Left lung (tissue), 10 donors: Measurements from ENCODE around the gene TRAF3IP3. TPM values are rescaled to one million over a fixed set of nuclear protein-coding genes. Genes with fewer than 3 reads are reported as not detected.

Experiments used
- ATAC-seq: fragments of 200-7000 bp; cut with Tn5 transposase; one replicate; pipeline ENCODE4 v1.9.1; 2020; ENCODE audit warnings: moderate library complexity
- DNase-seq, 4 donors: peaks; one replicate each; pipeline ENCODE4 v3.0.0-alpha.2; 2013 to 2020
- H3K27ac ChIP-seq, 2 donors: fragments of 200-600 bp; sonication (generic) in 1 of 2; one replicate each; pipeline versions ENCODE4 v1.5.0 to v1.8.0; 2020 to 2021
- H3K27me3 ChIP-seq, 2 donors: fragments of 200-600 bp; sonication (generic) in 1 of 2; one replicate each; pipeline versions ENCODE4 v1.5.0 to v1.8.0; 2020 to 2021
- H3K36me3 ChIP-seq, 2 donors: fragments of 200-600 bp; sonication (generic) in 1 of 2; one replicate each; pipeline versions ENCODE4 v1.5.0 to v1.8.0; 2020 to 2021
- H3K4me1 ChIP-seq, 2 donors: fragments of 200-600 bp; one replicate each; pipeline ENCODE4 v1.8.0; 2021
- H3K4me3 ChIP-seq, 2 donors: fragments of 200-600 bp; sonication (generic) in 1 of 2; one replicate each; pipeline versions ENCODE4 v1.5.0 to v1.8.0; 2020 to 2021; ENCODE audit warnings: mild to moderate bottlenecking in 1 of 2
- H3K9me3 ChIP-seq, 2 donors: fragments of 200-600 bp; sonication (generic) in 1 of 2; one replicate each; pipeline versions ENCODE4 v1.5.0 to v1.8.0; 2020 to 2021
- CTCF ChIP-seq, 2 donors: fragments of 200-600 bp; sonication (generic) in 1 of 2; IDR thresholded peaks; one replicate each; pipeline versions ENCODE4 v1.5.0 to v1.8.0; 2021; ENCODE audit warnings: antibody characterized with exemption in 2 of 2
- intact Hi-C, 2 donors: fragments of 100-400 bp; cut with DNase I; formaldehyde crosslinking; loops; one replicate each; pipeline versions ENCODE4 v1.11.2 to v1.14.2; 2022
- polyA plus RNA-seq, 6 donors: library from polyadenylated mRNA; unstranded; fragments of 120-200 nt; gene quantifications; one replicate each; pipeline ENCODE4 v1.2.1, GENCODE V29; 2013; ENCODE audit not compliant: insufficient read length in 6 of 6
- total RNA-seq, 2 donors: library from RNA; stranded (reverse); fragmentation: NEBNext Ultra II Directional; extraction: Animal tissue kit (Norgen Biotek cat#: 25700); gene quantifications; one replicate each; pipeline ENCODE4 v1.2.1, GENCODE V29; 2021
- donor health status: DM: no; HTN: yes; CAD: no.
- donor health status: DM: no; HTN: no; CAD: no.

The TRAF3IP3 gene
- total and polyA plus RNA-seq, 8 donors: 2.2 to 13.5 (median 3.1) TPM

GRCh38 chr1:209720326-209720725 is 35.5 kb upstream of the TRAF3IP3 start:
- Histone ChIP-seq H3K4me1 (no peaks in the 10 kb centered on the region), H3K27me3 (no peaks in the 10 kb centered on the region), H3K27ac (no peak overlapping the region), H3K36me3 (no peaks in the 10 kb centered on the region), H3K9me3 (no peaks in the 10 kb centered on the region), H3K4me3 (no peak overlapping the region)
- no peak for TF ChIP-seq CTCF (IDR thresholded peaks at IDR 0.05)
- ATAC-seq (no peak), DNase-seq (no peak)
- intact Hi-C loops: no loop called here

DNA sequence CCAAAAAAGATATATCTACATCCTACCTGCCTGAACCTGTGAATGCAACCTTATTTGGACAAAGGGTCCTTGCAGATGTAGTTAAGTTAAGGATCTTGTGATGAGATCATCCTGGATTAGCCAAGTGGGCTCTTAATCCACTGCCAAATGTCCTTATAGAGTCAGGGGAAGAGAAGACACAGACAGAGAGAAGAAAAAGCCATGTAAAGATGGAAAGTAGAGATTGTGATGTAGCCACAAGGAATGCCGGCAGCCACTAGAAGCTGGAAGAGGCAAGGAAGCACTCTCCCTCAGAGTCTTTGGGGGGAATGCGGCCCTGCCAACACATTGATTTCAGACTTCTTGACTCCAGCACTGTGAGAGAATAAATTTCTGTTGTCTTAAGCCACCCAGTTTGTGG is 35.0 kb upstream of the TRAF3IP3 start:
- no peak for ATAC-seq

GRCh38 chr1:209721323-209721722 is 34.5 kb upstream of the TRAF3IP3 start:
- Histone ChIP-seq H3K4me3 (no peak overlapping the region), H3K27me3 (no peaks in the 10 kb centered on the region), H3K9me3 (no peaks in the 10 kb centered on the region), H3K36me3 (no peaks in the 10 kb centered on the region), H3K4me1 (no peaks in the 10 kb centered on the region), H3K27ac (no peak overlapping the region)
- intact Hi-C loops: no loop called here
- no peak for TF ChIP-seq CTCF (IDR thresholded peaks at IDR 0.05)
- DNase-seq: no peak
- ATAC-seq: no peak

More for the DNA sequence above, 35.0 kb upstream of the TRAF3IP3 start:
- TF ChIP-seq CTCF (IDR thresholded peaks at IDR 0.05): no peak
- no peak for DNase-seq
- Histone ChIP-seq H3K27ac (no peak overlapping the region), H3K9me3 (no peaks in the 10 kb centered on the region), H3K36me3 (no peaks in the 10 kb centered on the region), H3K4me3 (no peak overlapping the region), H3K4me1 (no peaks in the 10 kb centered on the region), H3K27me3 (no peaks in the 10 kb centered on the region)
- intact Hi-C loops: no loop called here

- Histone ChIP-seq H3K36me3 (no peaks in the 10 kb centered on the region), H3K27ac (no peak overlapping the region), H3K27me3 (no peaks in the 10 kb centered on the region), H3K4me3 (no peak overlapping the region), H3K4me1 (no peaks in the 10 kb centered on the region), H3K9me3 (no peaks in the 10 kb centered on the region)
- ATAC-seq (no peak), DNase-seq (no peak)
- TF ChIP-seq CTCF (IDR thresholded peaks at IDR 0.05): no peak
- intact Hi-C loops: no loop called here
These were observed 32.6 kb upstream of the TRAF3IP3 start for GRCh38 chr1:209723265-209723664.

DNA sequence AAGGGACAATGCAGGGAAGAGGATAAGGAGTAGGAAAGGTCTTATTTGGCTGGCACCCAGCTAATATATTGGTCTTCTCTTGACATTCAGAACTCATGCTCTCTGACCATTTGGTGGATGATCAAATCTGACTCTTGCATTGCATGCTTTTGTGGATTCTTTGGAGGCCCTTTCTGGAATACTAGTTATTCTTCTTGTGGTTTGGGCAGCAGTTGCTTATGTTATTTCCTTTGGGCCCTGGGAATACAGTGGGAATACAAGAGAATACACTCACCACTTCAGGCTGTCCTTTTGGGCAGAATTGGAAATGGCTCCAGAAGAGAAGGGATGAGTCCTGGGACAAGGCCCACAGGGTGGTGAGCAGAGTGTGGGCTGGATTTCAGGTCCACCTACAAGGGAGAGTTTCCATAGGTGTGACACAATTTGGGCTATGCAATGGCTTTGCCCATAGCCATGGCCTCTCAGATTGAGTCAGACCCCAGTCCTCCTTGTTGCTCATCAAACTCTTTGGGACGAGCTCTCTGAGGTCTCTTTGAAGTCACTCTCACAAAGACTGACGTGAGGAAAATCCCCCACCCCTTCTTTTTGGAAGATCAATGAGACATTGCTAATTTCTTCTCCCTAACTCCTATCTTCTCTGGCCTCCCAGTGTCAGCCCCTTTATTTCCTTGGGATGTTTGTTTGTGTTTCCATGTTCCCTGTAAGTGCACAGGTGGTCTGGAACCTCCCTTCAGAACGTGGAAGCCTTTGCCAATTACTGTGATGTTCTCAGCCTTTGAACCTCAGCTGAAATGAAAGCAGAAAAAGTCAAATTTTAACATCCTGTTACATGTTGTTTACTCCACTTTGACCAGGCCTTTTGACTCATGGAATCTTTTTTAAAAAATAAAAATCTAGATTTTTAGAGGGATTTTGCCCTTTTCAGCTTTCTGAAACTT is 31.8 kb upstream of the TRAF3IP3 start:
- intact Hi-C loops: no loop called here
- H3K4me3 ChIP-seq: no peak overlapping the region
- no peak for DNase-seq
- H3K27ac ChIP-seq: no peak overlapping the region
- H3K4me1 ChIP-seq: no peaks in the 10 kb centered on the region
- H3K9me3 ChIP-seq: no peaks in the 10 kb centered on the region
- ATAC-seq: no peak
- no peaks in the 10 kb centered on the region for H3K27me3 ChIP-seq
- H3K36me3 ChIP-seq: no peaks in the 10 kb centered on the region
- TF ChIP-seq CTCF (IDR thresholded peaks at IDR 0.05): no peak
